GM21825 (cell line): Measurements from ENCODE around the gene APBB2.
"Not testable (repeated sequence)": the region's sequence is repeated elsewhere in the genome, so short reads cannot be mapped to it uniquely, and the experiment has no call there.

Experiments used
- ATAC-seq: cut with Tn5 transposase; IDR thresholded peaks from one replicate; pipeline ENCODE4 v1.9.1; 2021; ENCODE audit warnings: mild to moderate bottlenecking, moderate library complexity; ENCODE audit not compliant: unreplicated experiment

The APBB2 gene

DNA sequence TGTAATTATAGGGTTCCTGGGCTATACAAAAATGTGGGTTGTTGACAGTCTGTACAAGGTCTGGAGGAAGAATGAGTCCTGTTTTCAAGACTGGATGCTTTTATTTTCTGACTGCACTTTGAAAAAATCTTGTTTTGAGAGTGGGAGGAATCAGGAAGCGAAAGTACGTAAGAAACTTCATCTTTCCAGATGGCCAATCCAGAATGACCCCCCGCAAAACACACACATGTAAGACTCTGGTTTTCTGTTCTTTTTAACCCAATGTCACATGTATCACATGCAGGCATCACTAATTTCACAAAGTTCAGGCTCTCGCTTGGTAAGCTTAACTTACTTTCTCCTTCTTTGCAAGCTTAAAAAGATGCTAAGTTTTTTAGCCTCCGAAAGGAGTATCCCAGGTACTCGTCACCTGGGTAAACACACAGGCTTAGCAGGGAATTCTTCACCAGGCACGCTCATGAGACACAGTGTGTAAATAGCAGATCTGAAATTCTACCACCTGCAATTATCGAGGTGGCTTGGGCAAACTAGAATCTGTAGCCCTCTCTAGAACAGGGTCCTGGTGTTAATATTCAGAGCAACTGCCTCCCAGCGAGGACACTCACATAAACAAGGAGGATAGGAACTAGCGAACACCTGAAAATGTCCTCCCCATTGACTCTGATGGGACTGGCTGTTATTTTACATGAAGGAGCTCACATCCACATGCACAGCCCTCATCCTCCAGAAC lies 373.9 kb downstream of the APBB2 start:
- peak; percentile 51 for ATAC-seq

DNA sequence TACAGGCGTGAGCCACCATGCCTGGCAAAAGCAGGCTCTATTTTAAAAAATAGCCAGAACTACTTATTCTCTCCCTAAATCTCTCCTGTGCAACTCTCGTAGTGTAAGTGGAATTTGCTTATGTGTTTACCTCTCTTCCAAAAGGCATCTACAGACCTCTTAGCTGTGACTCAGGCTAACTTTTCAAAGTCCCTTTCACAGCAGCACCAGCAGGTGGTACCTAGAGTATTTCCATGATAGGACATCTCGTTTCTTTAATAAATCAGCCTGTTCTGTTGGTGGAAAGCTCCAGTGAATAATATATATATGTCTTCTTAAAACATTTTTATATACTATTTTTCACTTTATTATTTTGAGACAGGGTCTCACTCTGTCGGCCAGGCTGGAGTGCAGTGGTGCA lies 375.6 kb downstream of the APBB2 start:
- no peak for ATAC-seq

DNA sequence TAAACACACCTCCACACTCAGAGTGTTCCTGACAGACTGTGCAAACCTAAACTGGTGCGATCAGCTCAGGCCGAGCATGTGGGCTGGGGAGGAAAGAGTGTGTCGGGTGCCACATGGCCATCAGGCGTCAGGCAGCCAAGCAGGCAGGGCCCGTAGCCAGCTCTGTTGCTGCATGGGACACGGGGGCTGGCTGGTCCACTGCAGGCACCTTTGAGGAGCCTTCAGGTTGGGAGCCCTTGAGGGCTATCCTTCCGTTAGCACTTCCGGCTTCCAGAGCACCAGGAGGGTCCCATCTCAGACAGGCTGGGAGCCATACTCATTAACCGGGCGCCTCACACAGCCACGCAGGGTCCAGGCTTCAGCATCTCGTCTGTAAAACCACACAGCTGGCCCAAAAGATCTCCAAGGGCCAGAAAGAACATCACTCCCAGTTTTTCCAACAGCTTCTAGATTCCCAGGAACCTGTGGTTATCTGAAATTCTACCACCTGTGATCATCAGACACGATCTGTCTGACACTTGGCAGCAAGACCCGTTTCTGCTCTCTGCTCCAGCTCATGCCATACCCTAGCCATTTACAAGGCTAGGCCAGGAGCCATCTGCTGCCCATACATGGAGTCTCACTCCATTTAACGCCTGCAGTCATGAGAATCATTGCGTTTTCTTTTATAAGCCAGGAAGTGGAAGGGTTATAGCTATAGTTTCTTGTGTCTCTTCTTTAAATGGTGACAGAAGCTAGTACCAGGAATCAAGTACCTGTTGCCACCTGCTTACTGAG lies 377.1 kb downstream of the APBB2 start:
- no peak for ATAC-seq

DNA sequence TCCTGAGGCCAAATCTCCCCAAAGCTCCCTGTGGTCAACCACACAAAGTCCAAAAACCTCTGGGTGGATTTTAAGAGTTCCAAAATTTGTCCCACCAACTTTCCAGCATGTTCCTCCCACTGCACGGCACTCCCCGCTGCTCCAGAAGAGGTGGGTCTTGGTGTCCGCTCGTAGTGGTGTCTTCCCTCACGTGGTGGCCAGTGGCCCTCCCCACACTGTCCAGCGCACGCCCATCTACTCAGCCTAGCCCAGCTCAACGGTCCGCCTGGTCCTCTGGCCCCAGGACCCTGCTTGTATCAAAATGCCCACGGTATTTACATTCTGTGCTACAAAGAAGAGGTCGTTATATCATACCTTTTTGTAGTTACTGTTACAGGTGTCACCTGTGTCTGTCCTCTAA lies 381.1 kb downstream of the APBB2 start:
- no peak for ATAC-seq

DNA sequence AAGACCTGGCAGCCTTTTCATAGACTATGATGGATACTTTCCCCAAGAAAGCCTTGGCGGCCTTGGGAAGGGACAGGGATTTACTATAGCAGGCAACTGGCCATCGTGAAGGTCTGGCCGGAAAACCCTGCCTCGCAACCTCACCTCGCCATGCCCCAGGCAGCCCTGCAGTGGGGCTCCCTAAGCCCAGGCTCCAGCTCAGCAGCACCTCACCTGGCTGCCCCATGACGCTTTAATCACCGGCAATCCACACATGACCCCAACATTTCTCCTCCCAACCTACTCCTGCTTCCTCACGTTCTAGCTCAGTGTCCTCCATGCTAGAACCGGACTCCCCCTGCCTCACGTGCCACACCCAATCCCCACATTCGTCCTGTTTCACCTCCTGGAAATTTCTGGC lies 382.2 kb downstream of the APBB2 start:
- ATAC-seq = no peak

DNA sequence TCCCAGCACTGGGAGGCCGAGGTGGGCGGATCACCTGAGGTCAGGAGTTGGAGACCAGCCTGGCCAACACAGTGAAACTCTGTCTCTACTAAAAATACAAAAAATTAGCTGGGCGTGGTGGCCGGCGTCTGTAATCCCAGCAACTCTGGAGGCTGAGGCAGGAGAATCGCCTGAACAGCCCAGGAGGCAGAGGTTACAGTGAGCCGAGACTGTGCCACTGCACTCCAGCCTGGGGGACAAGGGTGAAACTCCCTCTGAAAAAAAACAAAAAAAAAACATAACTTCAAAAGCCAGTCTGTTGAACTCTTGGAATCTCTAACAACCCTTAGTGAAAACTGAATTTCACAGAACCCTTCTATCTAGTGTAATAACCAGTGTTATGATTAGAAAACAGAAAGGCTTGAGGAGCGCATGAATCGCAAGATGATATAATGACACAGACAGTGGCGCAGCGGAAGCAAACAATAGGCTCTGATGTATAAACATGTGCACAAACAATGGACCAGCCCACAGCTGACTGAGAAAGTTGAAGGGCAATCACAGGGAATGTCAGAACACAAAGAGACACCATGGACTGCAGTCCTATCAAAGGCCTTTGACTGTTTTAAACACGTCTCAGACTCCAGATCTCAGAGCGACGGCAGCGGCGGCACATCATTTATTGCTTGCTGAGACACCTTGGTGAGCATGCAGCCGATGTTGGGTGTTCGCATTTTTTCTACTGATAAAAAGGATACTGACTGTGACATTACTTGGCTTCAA lies 383.0 kb downstream of the APBB2 start:
- no peak for ATAC-seq

DNA sequence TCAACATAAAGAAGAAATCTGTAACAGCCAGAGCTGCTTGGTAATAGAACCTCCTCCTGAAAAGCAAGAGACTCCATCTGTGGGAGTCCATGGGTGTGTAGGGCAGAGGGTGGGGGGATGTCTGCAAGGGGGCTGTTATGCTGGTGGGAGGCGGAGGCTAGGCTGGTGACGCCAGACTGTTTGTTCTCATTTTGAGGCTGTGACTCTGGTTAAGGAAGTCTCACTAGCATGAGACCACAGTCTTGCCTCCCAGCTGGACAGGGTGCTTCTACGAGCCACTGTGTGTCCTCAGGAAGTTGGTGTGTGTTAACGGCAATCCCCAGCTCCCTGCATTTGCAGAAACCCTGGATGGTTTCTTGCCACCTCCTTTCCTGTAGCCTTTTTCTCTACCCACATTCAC lies 384.8 kb downstream of the APBB2 start:
- no peak for ATAC-seq

DNA sequence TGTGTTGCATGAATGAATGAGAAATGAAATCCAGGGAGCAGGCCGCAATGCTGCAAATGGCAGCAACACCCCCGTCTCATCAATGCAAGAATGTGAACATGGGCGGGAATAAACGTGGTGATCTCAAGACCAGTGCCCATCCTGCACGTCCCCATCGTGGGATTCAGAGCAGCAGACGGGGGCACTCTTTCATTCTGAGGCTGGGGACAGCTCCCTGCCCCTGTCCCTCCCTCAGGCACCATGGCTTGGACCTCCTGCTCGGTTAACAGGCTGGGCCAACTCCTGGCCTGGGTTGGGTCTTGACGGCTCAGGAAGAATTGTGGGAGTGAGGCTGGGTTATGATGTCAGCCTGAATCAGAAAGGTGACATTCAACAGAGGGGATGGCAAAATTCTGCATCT lies 385.7 kb downstream of the APBB2 start:
- ATAC-seq = no peak

DNA sequence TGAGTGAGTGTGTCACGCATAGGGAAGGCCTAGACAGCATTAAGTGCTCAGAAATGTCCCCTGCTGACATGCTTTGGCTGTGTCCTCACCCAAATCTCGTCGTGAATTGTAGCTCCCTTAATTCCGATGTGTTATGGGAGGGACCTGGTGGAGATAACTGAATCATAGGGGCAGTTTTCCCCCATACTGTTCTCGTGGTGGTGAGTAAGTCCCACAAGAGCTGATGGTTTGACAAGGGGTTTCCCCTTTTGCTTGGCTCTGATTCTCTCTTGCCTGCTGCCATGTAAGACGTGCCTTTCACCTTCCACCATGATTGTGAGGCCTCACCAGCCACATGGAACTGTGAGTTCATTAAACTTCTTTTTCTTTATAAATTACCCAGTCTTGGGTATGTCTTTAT lies 386.6 kb downstream of the APBB2 start:
- ATAC-seq = no peak

DNA sequence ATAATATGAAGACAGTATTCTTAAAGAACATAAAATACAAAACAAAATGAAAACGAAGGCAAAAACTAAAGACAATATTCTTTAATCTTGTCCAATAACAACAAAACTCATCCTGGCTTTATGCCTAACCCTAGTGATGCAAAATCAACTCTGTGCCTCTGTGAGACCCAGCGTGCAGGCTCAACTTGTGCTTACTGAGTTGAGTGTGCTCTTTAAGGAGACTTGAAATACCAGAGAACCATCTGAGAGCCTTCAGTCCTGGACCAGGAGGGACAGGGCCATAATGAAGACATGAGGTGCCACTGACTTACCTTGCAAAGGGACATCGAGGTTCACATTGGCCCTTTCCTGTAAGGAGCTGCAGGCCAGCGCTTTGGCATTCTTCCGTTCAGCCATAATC lies 387.5 kb downstream of the APBB2 start:
- ATAC-seq = no peak

DNA sequence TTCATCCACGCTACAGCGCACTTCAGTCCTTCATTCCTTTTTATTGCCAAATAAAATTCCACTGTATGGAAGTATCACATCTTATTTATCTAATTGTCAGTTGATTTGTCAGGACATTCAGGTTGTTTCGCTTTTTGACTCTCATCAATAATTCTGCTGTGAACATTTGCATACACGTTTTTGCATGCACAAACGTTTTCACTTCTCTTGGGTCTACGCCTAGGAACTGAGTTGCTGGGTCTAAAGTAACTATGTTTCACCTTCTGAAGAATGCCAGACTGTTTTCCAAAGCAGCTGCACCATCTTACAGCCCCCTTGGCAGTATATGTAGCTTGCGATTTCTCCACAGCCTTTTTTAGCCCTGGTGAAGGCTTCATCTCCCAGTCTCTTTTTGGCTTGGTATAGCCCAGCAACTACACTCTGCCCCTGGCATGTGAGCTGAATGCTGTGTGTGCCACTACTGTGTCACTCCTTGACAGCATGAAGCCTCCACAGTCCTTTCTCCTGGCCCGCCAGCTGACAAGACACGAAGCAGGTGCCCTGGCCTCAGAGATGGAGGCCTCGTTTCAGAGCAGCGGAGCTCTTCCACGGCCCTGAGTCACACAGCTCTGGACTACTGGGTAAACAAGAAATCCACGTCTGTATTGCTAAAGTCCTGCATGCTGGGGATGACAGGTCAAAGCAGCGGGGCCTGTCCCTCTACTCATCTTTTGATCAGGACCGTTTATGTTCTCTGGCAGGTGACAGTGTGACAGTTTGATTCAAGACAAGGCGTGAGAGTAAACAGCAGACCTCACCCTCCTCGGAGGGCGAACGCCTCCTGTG lies 389.1 kb downstream of the APBB2 start:
- ATAC-seq = no peak

DNA sequence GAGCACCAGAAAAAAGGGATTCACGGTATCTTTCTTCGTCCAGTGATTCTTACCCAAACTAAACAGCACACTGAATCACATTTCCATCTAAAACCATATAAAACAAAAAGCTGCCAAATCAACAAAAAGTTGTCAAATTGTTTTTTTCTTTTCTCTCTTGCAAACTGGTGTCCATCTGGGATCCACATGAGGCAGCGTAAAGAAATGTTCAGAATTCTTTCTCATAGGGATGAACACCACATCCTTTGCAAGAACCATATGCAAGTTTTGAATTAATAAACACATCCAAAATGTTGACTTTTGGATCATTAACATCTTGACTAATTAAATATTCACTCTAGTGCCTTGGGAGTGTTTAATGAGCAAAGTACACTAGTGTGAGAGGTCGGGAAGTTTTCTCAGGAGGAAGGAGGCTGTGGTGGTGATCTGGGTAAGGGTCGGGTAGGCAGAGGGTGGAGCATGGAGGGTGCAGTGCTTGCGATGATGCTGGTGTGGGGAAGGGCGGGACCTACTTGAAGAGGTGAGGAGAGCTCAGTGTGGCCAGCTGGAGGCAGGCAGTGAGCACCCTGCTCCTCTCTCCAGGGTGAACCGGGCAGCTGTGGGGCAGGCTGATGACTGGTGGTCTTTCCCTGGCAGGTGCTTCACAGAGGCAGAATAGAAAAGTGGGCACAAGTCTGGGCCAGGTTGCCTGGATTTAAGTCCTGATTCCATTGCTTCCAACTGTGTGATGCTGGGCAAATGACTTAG lies 391.7 kb downstream of the APBB2 start:
- no peak for ATAC-seq

DNA sequence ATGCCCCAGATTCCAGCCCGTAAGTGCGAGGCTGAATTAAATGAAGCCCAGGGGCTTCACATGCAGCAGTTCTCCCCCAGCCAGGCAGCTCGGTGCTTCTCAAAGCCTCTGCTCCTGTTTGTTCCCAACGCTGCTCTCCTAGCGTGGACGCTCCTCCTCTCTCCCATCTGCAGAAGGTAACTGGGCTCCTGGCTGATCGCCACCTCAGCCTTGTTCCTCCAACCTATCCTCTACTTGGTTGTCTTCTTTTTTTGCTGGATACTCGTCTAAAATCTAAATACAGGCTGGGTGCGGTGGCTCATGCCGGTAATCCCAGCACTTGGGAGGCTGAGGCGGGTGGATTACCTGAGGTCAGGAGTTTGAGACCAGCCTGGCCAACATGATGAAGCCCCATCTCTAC lies 394.2 kb downstream of the APBB2 start:
- no peak for ATAC-seq

DNA sequence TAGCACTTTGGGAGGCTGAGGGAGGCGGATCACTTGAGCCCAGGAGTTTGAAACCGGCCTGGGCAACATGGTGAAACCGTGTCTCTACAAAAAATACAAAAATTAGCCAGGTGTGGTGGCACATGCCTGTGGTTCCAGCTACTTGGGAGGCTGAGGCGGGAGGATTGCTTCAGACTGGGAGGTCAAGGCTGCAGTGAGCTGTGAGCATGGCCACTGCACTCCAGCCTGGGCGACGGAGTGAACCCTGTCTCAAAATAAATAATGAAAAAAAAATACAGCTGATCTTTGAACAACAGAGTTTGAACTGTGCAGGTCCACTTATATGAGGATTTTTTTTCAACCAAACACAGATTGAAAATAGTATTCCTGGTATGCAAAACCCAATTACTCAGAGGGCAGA lies 397.2 kb downstream of the APBB2 start:
- not testable (repeated sequence) for ATAC-seq

DNA sequence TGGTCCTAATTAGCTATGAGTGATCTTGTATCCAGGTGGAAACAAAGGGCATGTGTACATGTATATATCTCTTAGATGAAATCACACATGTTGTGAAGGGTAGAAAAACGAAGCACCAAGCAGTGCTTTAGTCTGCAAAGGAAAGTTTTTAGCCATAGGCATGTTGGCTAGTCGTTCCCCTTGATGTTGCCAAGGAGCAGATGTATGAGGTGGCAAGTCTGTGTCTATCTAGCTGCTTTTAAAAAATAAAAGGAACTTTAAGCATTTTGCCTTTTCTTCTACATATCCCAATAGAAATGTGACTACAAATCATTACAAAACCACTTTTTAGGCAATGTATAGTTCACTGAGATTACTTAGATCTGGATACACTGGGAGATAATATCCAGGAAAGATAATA lies 401.5 kb downstream of the APBB2 start:
- no peak for ATAC-seq

DNA sequence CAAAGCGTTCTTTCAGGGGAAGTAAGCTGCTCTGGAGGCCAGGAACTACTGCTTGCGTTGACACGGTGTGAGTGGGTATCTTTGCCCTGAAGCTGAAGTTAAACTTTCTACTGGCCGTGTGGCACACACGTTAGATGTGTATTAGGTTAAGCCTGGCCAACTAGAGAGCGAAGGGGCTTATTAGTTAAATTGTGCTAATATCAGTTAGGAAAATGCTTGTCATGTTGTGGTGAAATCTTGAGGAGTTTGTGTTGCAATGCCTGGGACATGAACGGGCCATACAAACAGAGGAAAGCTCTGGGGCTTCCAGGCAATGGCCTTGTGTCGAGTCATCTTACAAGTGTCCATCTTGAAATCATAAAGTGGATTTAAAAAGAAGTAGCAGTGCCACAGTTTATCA lies 402.0 kb downstream of the APBB2 start:
- no peak for ATAC-seq

DNA sequence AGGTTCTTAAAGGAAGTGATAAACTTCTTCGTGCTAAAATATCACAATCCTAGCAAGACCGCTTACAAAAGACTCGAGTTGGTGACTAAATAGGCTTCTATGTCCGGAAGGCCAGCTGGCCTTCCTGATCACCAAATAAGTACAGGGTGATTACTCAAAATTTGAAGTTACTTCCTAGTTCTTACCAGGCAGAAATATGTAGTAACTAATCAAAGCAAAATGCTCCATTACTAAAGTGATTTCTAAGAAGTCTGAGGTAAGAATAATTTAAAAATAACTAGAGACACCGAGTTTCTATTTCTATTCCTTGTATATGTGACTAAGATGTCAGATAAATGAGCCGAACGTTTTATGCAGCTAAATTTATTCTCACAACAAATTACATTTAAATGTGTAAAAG lies 402.4 kb downstream of the APBB2 start:
- no peak for ATAC-seq

DNA sequence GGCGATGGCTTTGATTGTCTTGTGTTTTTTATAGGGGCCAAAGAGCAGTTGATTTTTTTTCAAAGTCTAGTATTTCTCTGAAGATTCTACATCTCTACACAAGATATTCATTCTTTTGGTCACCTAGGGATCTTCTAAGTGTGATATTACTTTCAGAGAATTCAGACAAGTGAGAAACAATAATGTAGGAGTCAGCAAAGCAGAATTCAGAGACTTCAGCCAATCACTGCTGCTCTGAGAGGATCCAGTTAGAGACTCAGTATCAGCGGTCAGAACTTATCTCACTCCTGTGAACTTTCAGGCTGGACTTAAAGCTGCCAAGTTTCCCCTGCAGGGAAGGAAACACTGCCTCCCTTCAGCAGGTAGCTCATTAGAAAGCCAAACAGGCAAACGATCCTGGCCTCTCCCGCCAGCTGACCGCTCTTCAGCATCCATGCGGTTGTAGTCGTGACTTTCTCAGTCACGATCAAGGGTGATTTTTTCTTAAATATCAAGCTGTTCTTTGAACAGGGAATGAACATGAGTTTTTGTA lies 405.4 kb downstream of the APBB2 start:
- ATAC-seq = no peak

DNA sequence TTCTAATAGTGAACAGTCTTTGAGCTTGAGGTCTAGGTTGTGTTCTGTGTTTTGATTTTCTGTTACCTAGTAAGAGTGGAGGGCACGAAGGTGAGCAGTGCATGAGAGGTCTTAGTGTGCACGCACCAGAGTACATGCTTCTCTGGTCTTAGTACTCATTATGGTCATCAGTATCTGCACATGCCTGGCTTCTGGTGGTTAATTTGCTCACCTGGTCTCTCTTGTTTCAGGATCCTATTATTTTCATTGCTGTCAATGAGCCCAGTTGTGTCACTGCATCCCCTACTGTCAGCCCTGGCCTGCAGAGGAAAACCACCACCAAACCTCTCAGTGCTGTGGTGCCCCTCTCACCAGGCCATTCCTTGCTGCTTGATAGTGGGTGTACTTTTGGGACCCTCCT lies 409.7 kb downstream of the APBB2 start:
- ATAC-seq = no peak

DNA sequence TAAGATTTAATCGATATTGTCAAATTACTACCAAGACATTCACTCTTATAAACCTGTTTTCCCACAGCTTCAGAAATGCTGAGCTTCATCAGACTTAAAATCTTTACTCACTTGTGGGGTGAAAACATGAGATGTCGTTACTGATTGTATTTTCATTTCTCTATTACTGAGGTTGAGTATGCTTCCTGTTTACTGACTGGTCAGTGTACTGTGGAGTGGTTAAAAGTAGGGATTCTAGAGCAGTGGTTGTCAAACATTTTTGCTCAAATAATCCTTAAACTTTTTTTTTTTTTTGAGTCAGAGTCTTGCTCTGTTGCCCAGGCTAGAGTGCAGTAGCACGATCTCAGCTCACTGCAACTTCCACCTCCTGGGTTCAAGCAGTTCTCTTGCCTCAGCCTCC lies 414.3 kb downstream of the APBB2 start:
- ATAC-seq = peak; percentile 87
